Cortex of kidney (tissue), 1 donor: ENCODE results near the gene OSGIN1.

Experiments used
- DNase-seq: peaks from one replicate; lab custom pipeline; 2025; lab: John Stamatoyannopoulos, UW

OSGIN1 gene

GRCh38 chr16:84001726-84002125, 48.7 kb downstream of the OSGIN1 start:
- DNase-seq, result no peak

GRCh38 chr16:84003038-84003437, 50.0 kb downstream of the OSGIN1 start:
- no peak for DNase-seq

- DNase-seq, result no peak
Measured at GRCh38 chr16:84004442-84004841, 51.4 kb downstream of the OSGIN1 start.

GRCh38 chr16:84005391-84005790, 52.4 kb downstream of the OSGIN1 start:
- no peak for DNase-seq

GRCh38 chr16:84007520-84007919, 54.5 kb downstream of the OSGIN1 start:
- DNase-seq, result no peak

GRCh38 chr16:84007965-84008364, 54.9 kb downstream of the OSGIN1 start:
- no peak for DNase-seq

- no peak for DNase-seq
Measured at GRCh38 chr16:84009282-84009681, 56.2 kb downstream of the OSGIN1 start.

GRCh38 chr16:84013787-84014569, 60.9 kb downstream of the OSGIN1 start:
- no peak for DNase-seq

- no peak for DNase-seq
Measured at GRCh38 chr16:84014570-84015327, 61.7 kb downstream of the OSGIN1 start.

- DNase-seq, result no peak
Measured at GRCh38 chr16:84015399-84015798, 62.4 kb downstream of the OSGIN1 start.
